ENCODE data around the gene AATF. TPM values are rescaled to one million over a fixed set of nuclear protein-coding genes. Genes with fewer than 3 reads are reported as not detected.

The AATF gene
- total RNA-seq, 1 experiment from 2014 or later: 61.0 TPM

DNA sequence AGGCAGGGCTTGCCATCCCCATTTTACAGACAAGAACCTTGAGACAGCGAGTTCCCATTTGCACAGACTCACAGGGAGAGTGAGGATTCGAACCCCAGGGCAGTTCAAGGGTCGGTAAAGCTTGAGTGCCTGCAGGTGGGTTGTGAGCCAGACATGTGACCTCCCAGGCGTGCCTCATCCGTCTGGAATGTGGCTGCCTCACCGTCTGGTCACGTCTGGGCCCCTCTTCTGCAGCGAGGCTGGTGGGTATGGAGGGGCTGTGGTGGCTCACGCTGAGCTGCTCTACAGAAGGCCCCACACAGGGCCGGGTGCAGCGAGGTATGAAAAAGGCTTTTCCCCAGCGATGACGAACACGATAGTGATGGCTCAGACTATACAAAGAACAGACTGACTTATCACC lies 47.2 kb upstream of the AATF start:
- Mint-ChIP-seq H3K9me3 (no peaks in the 10 kb centered on the region), H3K27ac (no peak overlapping the region), H3K27me3 (ENCODE audit: low read depth) (0 out of 2 replicates have a peak, but pooled peaks cover 1% of the 10 kb centered on the region), H3K36me3 (no peaks in the 10 kb centered on the region), H3K4me1 (peaks cover 16% of the 10 kb centered on the region), H3K4me3 (no peak overlapping the region)
- POLR2A ChIA-PET: no interaction called here
- CTCF ChIA-PET: no interaction called here
- DNase-seq (ENCODE audit: low spot score) (peak; percentile 39), ATAC-seq (peak; percentile 83)
- TF ChIP-seq, protein P1, sequence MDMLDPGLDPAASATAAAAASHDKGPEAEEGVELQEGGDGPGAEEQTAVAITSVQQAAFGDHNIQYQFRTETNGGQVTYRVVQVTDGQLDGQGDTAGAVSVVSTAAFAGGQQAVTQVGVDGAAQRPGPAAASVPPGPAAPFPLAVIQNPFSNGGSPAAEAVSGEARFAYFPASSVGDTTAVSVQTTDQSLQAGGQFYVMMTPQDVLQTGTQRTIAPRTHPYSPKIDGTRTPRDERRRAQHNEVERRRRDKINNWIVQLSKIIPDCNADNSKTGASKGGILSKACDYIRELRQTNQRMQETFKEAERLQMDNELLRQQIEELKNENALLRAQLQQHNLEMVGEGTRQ (CRISPR knock-in tag; IDR thresholded peaks at IDR 0.05): peak; percentile 58
- TF ChIP-seq ZNF219 (CRISPR knock-in tag; IDR thresholded peaks at IDR 0.05; ENCODE audit: borderline replicate concordance): no peak

DNA sequence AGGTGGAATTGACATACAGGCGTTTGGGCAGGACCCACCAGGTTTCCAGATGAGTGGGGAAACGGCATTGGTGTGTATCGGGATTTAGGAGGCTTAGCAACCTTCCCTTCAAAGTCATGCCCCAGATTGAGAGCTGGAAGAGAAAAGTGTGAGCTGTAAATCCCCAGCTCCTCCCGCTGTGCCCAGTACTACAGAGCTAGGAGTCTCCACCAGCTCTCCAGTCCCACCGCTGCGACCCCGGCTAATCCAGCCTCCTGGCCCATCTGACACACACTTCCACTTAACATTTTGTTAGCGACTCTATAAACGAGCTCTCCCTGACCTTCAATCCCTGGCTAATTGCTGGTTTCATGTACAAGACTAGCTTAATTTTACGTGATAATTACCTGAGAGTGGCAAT lies 41.3 kb upstream of the AATF start:
- ATAC-seq (no peak), DNase-seq (ENCODE audit: low spot score) (no peak)
- Mint-ChIP-seq H3K4me1 (no peaks in the 10 kb centered on the region), H3K4me3 (no peak overlapping the region), H3K27ac (no peak overlapping the region), H3K27me3 (ENCODE audit: low read depth) (0 out of 2 replicates have a peak, but pooled peaks cover 3% of the 10 kb centered on the region), H3K36me3 (no peaks in the 10 kb centered on the region), H3K9me3 (no peaks in the 10 kb centered on the region)
- ChIA-PET CTCF (interaction anchor here (0.6 to 1.2 kb wide), 3 partner anchors 13 to 304 kb away, joined by 3 to 4 read pairs (median 3); no protein-coding TSS in a partner anchor), POLR2A (no interaction called here)
- TF ChIP-seq ZNF512 (CRISPR knock-in tag; IDR thresholded peaks at IDR 0.05; ENCODE audit: borderline replicate concordance) (no peak), TEAD4 (CRISPR knock-in tag; IDR thresholded peaks at IDR 0.05) (no peak), ZNF423 (CRISPR knock-in tag; IDR thresholded peaks at IDR 0.05) (no peak), MXD4 (CRISPR knock-in tag; IDR thresholded peaks at IDR 0.05; ENCODE audit: borderline replicate concordance) (no peak), KAT7 (CRISPR knock-in tag; IDR thresholded peaks at IDR 0.05; ENCODE audit: borderline replicate concordance) (no peak), ZNF396 (CRISPR knock-in tag; IDR thresholded peaks at IDR 0.05; ENCODE audit: borderline replicate concordance) (no peak), OVOL2 (CRISPR knock-in tag; IDR thresholded peaks at IDR 0.05; ENCODE audit: borderline replicate concordance) (no peak), JUN (CRISPR knock-in tag; IDR thresholded peaks at IDR 0.05) (no peak), STAT6 (CRISPR knock-in tag; conservative IDR thresholded peaks at IDR 0.05; ENCODE audit: low read depth) (no peak), ZNF281 (CRISPR knock-in tag; IDR thresholded peaks at IDR 0.05) (no peak), GABPB1 (CRISPR knock-in tag; IDR thresholded peaks at IDR 0.05) (no peak), PRDM15 (CRISPR knock-in tag; IDR thresholded peaks at IDR 0.05) (no peak), TP53 (CRISPR knock-in tag; IDR thresholded peaks at IDR 0.05) (no peak), USF1 (CRISPR knock-in tag; IDR thresholded peaks at IDR 0.05) (no peak)
- TF ChIP-seq, protein P2, sequence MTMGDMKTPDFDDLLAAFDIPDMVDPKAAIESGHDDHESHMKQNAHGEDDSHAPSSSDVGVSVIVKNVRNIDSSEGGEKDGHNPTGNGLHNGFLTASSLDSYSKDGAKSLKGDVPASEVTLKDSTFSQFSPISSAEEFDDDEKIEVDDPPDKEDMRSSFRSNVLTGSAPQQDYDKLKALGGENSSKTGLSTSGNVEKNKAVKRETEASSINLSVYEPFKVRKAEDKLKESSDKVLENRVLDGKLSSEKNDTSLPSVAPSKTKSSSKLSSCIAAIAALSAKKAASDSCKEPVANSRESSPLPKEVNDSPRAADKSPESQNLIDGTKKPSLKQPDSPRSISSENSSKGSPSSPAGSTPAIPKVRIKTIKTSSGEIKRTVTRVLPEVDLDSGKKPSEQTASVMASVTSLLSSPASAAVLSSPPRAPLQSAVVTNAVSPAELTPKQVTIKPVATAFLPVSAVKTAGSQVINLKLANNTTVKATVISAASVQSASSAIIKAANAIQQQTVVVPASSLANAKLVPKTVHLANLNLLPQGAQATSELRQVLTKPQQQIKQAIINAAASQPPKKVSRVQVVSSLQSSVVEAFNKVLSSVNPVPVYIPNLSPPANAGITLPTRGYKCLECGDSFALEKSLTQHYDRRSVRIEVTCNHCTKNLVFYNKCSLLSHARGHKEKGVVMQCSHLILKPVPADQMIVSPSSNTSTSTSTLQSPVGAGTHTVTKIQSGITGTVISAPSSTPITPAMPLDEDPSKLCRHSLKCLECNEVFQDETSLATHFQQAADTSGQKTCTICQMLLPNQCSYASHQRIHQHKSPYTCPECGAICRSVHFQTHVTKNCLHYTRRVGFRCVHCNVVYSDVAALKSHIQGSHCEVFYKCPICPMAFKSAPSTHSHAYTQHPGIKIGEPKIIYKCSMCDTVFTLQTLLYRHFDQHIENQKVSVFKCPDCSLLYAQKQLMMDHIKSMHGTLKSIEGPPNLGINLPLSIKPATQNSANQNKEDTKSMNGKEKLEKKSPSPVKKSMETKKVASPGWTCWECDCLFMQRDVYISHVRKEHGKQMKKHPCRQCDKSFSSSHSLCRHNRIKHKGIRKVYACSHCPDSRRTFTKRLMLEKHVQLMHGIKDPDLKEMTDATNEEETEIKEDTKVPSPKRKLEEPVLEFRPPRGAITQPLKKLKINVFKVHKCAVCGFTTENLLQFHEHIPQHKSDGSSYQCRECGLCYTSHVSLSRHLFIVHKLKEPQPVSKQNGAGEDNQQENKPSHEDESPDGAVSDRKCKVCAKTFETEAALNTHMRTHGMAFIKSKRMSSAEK (CRISPR knock-in tag; IDR thresholded peaks at IDR 0.05; ENCODE audit: borderline replicate concordance): no peak

Measured in WTC11 (cell line).